ENCODE measurements around the gene CLUH. TPM values are rescaled to one million over a fixed set of nuclear protein-coding genes. Genes with fewer than 3 reads are reported as not detected.

The CLUH gene
- total RNA-seq, 1 donor: 27.8 TPM

GRCh38 chr17:2709183-2709661 is 2.3 kb downstream of the CLUH start:
- peaks cover 35% of the 10 kb centered on the region for H3K4me1 ChIP-seq (ENCODE audit: insufficient read depth, low read length)
- H3K9me3 ChIP-seq (ENCODE audit: low read depth, low read length): no peaks in the 10 kb centered on the region
- no peak overlapping the region for H3K4me3 ChIP-seq (ENCODE audit: low read length)

GRCh38 chr17:2708585-2709182 is 2.9 kb downstream of the CLUH start:
- Histone ChIP-seq H3K9me3 (ENCODE audit: low read depth, low read length) (no peaks in the 10 kb centered on the region), H3K4me1 (ENCODE audit: insufficient read depth, low read length) (peaks cover 35% of the 10 kb centered on the region), H3K27me3 (ENCODE audit: insufficient read depth, low read length) (no peaks in the 10 kb centered on the region), H3K4me3 (ENCODE audit: low read length) (no peak overlapping the region)

More at GRCh38 chr17:2709183-2709661, 2.3 kb downstream of the CLUH start:
- no peaks in the 10 kb centered on the region for H3K27me3 ChIP-seq (ENCODE audit: insufficient read depth, low read length)

GRCh38 chr17:2707721-2708584 is 3.6 kb downstream of the CLUH start:
- H3K9me3 ChIP-seq (ENCODE audit: low read depth, low read length): no peaks in the 10 kb centered on the region
- H3K27me3 ChIP-seq (ENCODE audit: insufficient read depth, low read length): no peaks in the 10 kb centered on the region
- H3K4me3 ChIP-seq (ENCODE audit: low read length): no peak overlapping the region
- peaks cover 35% of the 10 kb centered on the region for H3K4me1 ChIP-seq (ENCODE audit: insufficient read depth, low read length)

GRCh38 chr17:2706911-2707510 is 4.6 kb downstream of the CLUH start:
- Histone ChIP-seq H3K9me3 (ENCODE audit: low read depth, low read length) (no peaks in the 10 kb centered on the region), H3K4me3 (ENCODE audit: low read length) (no peak overlapping the region), H3K27me3 (ENCODE audit: insufficient read depth, low read length) (no peaks in the 10 kb centered on the region), H3K4me1 (ENCODE audit: insufficient read depth, low read length) (peaks cover 29% of the 10 kb centered on the region)

- H3K4me1 ChIP-seq (ENCODE audit: insufficient read depth, low read length): peaks cover 26% of the 10 kb centered on the region
- H3K4me3 ChIP-seq (ENCODE audit: low read length): no peak overlapping the region
- no peaks in the 10 kb centered on the region for H3K9me3 ChIP-seq (ENCODE audit: low read depth, low read length)
- no peaks in the 10 kb centered on the region for H3K27me3 ChIP-seq (ENCODE audit: insufficient read depth, low read length)
Measured at GRCh38 chr17:2705888-2706795, 5.4 kb downstream of the CLUH start.

GRCh38 chr17:2705263-2705662 is 6.3 kb downstream of the CLUH start:
- Histone ChIP-seq H3K27me3 (ENCODE audit: insufficient read depth, low read length) (no peaks in the 10 kb centered on the region), H3K4me1 (ENCODE audit: insufficient read depth, low read length) (peaks cover 17% of the 10 kb centered on the region), H3K9me3 (ENCODE audit: low read depth, low read length) (no peaks in the 10 kb centered on the region), H3K4me3 (ENCODE audit: low read length) (no peak overlapping the region)

GRCh38 chr17:2704890-2705248 is 6.7 kb downstream of the CLUH start:
- Histone ChIP-seq H3K4me1 (ENCODE audit: insufficient read depth, low read length) (peaks cover 13% of the 10 kb centered on the region), H3K4me3 (ENCODE audit: low read length) (no peak overlapping the region), H3K27me3 (ENCODE audit: insufficient read depth, low read length) (no peaks in the 10 kb centered on the region), H3K9me3 (ENCODE audit: low read depth, low read length) (no peaks in the 10 kb centered on the region)

- no peaks in the 10 kb centered on the region for H3K9me3 ChIP-seq (ENCODE audit: low read depth, low read length)
- peaks cover 7% of the 10 kb centered on the region for H3K4me1 ChIP-seq (ENCODE audit: insufficient read depth, low read length)
- no peaks in the 10 kb centered on the region for H3K27me3 ChIP-seq (ENCODE audit: insufficient read depth, low read length)
- no peak overlapping the region for H3K4me3 ChIP-seq (ENCODE audit: low read length)
Measured at GRCh38 chr17:2704031-2704889, 7.3 kb downstream of the CLUH start.

GRCh38 chr17:2703606-2704005 is 8.0 kb downstream of the CLUH start:
- Histone ChIP-seq H3K9me3 (ENCODE audit: low read depth, low read length) (no peaks in the 10 kb centered on the region), H3K4me1 (ENCODE audit: insufficient read depth, low read length) (peaks cover under 1% of the 10 kb centered on the region), H3K4me3 (ENCODE audit: low read length) (no peak overlapping the region), H3K27me3 (ENCODE audit: insufficient read depth, low read length) (no peaks in the 10 kb centered on the region)

GRCh38 chr17:2703181-2703580 is 8.4 kb downstream of the CLUH start:
- H3K27me3 ChIP-seq (ENCODE audit: insufficient read depth, low read length): no peaks in the 10 kb centered on the region
- H3K4me3 ChIP-seq (ENCODE audit: low read length): no peak overlapping the region
- H3K9me3 ChIP-seq (ENCODE audit: low read depth, low read length): no peaks in the 10 kb centered on the region
- H3K4me1 ChIP-seq (ENCODE audit: insufficient read depth, low read length): no peaks in the 10 kb centered on the region

- no peaks in the 10 kb centered on the region for H3K27me3 ChIP-seq (ENCODE audit: insufficient read depth, low read length)
- H3K4me3 ChIP-seq (ENCODE audit: low read length): no peak overlapping the region
- H3K4me1 ChIP-seq (ENCODE audit: insufficient read depth, low read length): no peaks in the 10 kb centered on the region
- H3K9me3 ChIP-seq (ENCODE audit: low read depth, low read length): no peaks in the 10 kb centered on the region
Measured at GRCh38 chr17:2701996-2702741, 9.4 kb downstream of the CLUH start.

GRCh38 chr17:2701161-2701995 is 10.2 kb downstream of the CLUH start:
- Histone ChIP-seq H3K4me1 (ENCODE audit: insufficient read depth, low read length) (no peaks in the 10 kb centered on the region), H3K4me3 (ENCODE audit: low read length) (no peak overlapping the region), H3K27me3 (ENCODE audit: insufficient read depth, low read length) (no peaks in the 10 kb centered on the region), H3K9me3 (ENCODE audit: low read depth, low read length) (no peaks in the 10 kb centered on the region)
